Right renal pelvis (tissue), 4 donors: Measurements from ENCODE around the gene SRSF6. TPM values are rescaled to one million over a fixed set of nuclear protein-coding genes. Genes with fewer than 3 reads are reported as not detected.
"Not testable (repeated sequence)": the region's sequence is repeated elsewhere in the genome, so short reads cannot be mapped to it uniquely, and the experiment has no call there.

Source experiments
- DNase-seq, 4 donors: peaks; one replicate each; pipeline ENCODE4 v3.0.0-alpha.2; 2013; ENCODE audit warnings: low read depth in 4 of 4, low spot score in 3 of 4, missing footprints in 1 of 4
- polyA plus RNA-seq, 4 donors: library from polyadenylated mRNA; unstranded; fragments of 120-200 nt; gene quantifications; one replicate each; pipeline ENCODE4 v1.2.1, GENCODE V29; 2013; ENCODE audit not compliant: insufficient read length in 4 of 4

Gene SRSF6
- polyA plus RNA-seq, result 100 to 1,000 TPM; 282 to 372 (median 307) TPM

- DNase-seq, result peak; percentile 90 to 92 (median 90)
Observed at GRCh38 chr20:43457640-43458421, at the start of gene SRSF6. Gene SRSF6 (plus strand): TSS chr20:43457896. CDS start chr20:43458034, 138 bp downstream.

- DNase-seq, result no peak
Observed at GRCh38 chr20:43408848-43409576, 48.7 kb upstream of the SRSF6 start.

- no peak for DNase-seq
Observed at GRCh38 chr20:43409577-43409913, 48.2 kb upstream of the SRSF6 start.

GRCh38 chr20:43415661-43416430, 41.9 kb upstream of the SRSF6 start:
- DNase-seq, result no peak

- no peak for DNase-seq
Observed at GRCh38 chr20:43416591-43417228, 41.0 kb upstream of the SRSF6 start.

GRCh38 chr20:43420192-43420591, 37.5 kb upstream of the SRSF6 start:
- DNase-seq, result no peak

- not testable (repeated sequence) for DNase-seq
Observed at GRCh38 chr20:43420913-43421312, 36.8 kb upstream of the SRSF6 start.

GRCh38 chr20:43426172-43426571, 31.5 kb upstream of the SRSF6 start:
- DNase-seq, result no peak

GRCh38 chr20:43430265-43431133, 27.2 kb upstream of the SRSF6 start:
- no peak for DNase-seq

GRCh38 chr20:43431134-43431519, 26.6 kb upstream of the SRSF6 start:
- DNase-seq, result no peak

GRCh38 chr20:43432498-43432897, 25.2 kb upstream of the SRSF6 start:
- no peak for DNase-seq

GRCh38 chr20:43433250-43433854, 24.3 kb upstream of the SRSF6 start:
- DNase-seq, result no peak

GRCh38 chr20:43434565-43434964, 23.1 kb upstream of the SRSF6 start:
- no peak for DNase-seq

- DNase-seq, result no peak
Observed at GRCh38 chr20:43438578-43439316, 18.9 kb upstream of the SRSF6 start.

- no peak for DNase-seq
Observed at GRCh38 chr20:43440531-43440930, 17.2 kb upstream of the SRSF6 start.

- DNase-seq, result no peak
Observed at GRCh38 chr20:43442282-43442880, 15.3 kb upstream of the SRSF6 start.

GRCh38 chr20:43444107-43444506, 13.6 kb upstream of the SRSF6 start:
- no peak for DNase-seq

- DNase-seq, result no peak
Observed at GRCh38 chr20:43446361-43446879, 11.3 kb upstream of the SRSF6 start.
